IPS-20b (cell line): ENCODE measurements around the gene LIPT2.
"Not testable (repeated sequence)": the region's sequence is repeated elsewhere in the genome, so short reads cannot be mapped to it uniquely, and the experiment has no call there.

Source experiments
- H3K27ac ChIP-seq: one replicate; pipeline ENCODE4 v1.5.1; 2013; ENCODE audit warnings: low read length
- H3K27me3 ChIP-seq: 2 replicates; pipeline ENCODE4 v1.6.1; 2013; ENCODE audit warnings: mild to moderate bottlenecking, low read length, inconsistent platforms; ENCODE audit not compliant: insufficient read depth
- H3K36me3 ChIP-seq: 2 replicates; pipeline ENCODE4 v1.6.1; 2013; ENCODE audit warnings: low read depth, mild to moderate bottlenecking, inconsistent platforms, low read length, moderate library complexity; ENCODE audit not compliant: insufficient read depth
- H3K4me1 ChIP-seq: 2 replicates; pipeline ENCODE4 v1.6.1; 2013; ENCODE audit warnings: mild to moderate bottlenecking, control low read depth, inconsistent platforms, low read length, moderate library complexity; ENCODE audit not compliant: insufficient read depth
- H3K4me3 ChIP-seq: 2 replicates; pipeline ENCODE4 v1.5.1; 2013; ENCODE audit warnings: mild to moderate bottlenecking, low read length, inconsistent platforms
- H3K9ac ChIP-seq: 2 replicates; pipeline ENCODE4 v1.6.1; 2013; ENCODE audit warnings: low read depth, mild to moderate bottlenecking, inconsistent platforms, low read length, moderate library complexity
- H3K9me3 ChIP-seq: 2 replicates; pipeline ENCODE4 v1.6.1; 2013; ENCODE audit warnings: mild to moderate bottlenecking, low read depth, low read length, inconsistent platforms; ENCODE audit not compliant: insufficient read depth

LIPT2 gene

GRCh38 chr11:74492974-74493790, at the start of gene LIPT2:
LIPT2 (minus strand) TSS chr11:74493724; CDS start chr11:74493703, 21 bp downstream.
- H3K27me3 ChIP-seq, result no peaks in the 10 kb centered on the region
- H3K27ac ChIP-seq, result peak within 1 kb of the TSS; percentile 69
- no peaks in the 10 kb centered on the region; the same call in 1 of the 2 replicates for H3K36me3 ChIP-seq
- peak within 1 kb of the TSS; percentile 91 for H3K9ac ChIP-seq
- 0 out of 2 replicates have a peak, but pooled peaks cover 4% of the 10 kb centered on the region for H3K9me3 ChIP-seq
- H3K4me3 ChIP-seq, result peak within 1 kb of the TSS; percentile 77
- H3K4me1 ChIP-seq, result peaks cover 9% of the 10 kb centered on the region; the same call in 1 of the 2 replicates

- Histone ChIP-seq H3K27me3 (no peaks in the 10 kb centered on the region), H3K4me1 (no peaks in the 10 kb centered on the region)
Measured at GRCh38 chr11:74541466-74541865, 47.9 kb upstream of the LIPT2 start.

GRCh38 chr11:74540270-74540669, 46.7 kb upstream of the LIPT2 start:
- Histone ChIP-seq H3K27me3 (no peaks in the 10 kb centered on the region), H3K4me1 (no peaks in the 10 kb centered on the region), H3K36me3 (no peaks in the 10 kb centered on the region), H3K9ac (no peak overlapping the region), H3K4me3 (no peak overlapping the region), H3K27ac (no peak overlapping the region), H3K9me3 (peaks cover 30% of the 10 kb centered on the region)

More at GRCh38 chr11:74541466-74541865, 47.9 kb upstream of the LIPT2 start:
- Histone ChIP-seq H3K9ac (no peak overlapping the region), H3K4me3 (no peak overlapping the region), H3K27ac (no peak overlapping the region), H3K36me3 (no peaks in the 10 kb centered on the region), H3K9me3 (peaks cover 30% of the 10 kb centered on the region)

- no peaks in the 10 kb centered on the region for H3K36me3 ChIP-seq
Measured at GRCh38 chr11:74538680-74539079, 45.2 kb upstream of the LIPT2 start.

GRCh38 chr11:74535371-74536160, 42.0 kb upstream of the LIPT2 start:
- H3K4me3 ChIP-seq, result no peak overlapping the region
- H3K4me1 ChIP-seq, result peaks cover 5% of the 10 kb centered on the region; the same call in 1 of the 2 replicates
- no peak overlapping the region for H3K27ac ChIP-seq
- peaks cover 4% of the 10 kb centered on the region; the same call in 1 of the 2 replicates for H3K9me3 ChIP-seq
- no peak overlapping the region for H3K9ac ChIP-seq
- H3K27me3 ChIP-seq, result no peaks in the 10 kb centered on the region
- H3K36me3 ChIP-seq, result no peaks in the 10 kb centered on the region

More at GRCh38 chr11:74538680-74539079, 45.2 kb upstream of the LIPT2 start:
- H3K27ac ChIP-seq, result no peak overlapping the region
- H3K4me3 ChIP-seq, result no peak overlapping the region
- no peak overlapping the region for H3K9ac ChIP-seq
- peaks cover 23% of the 10 kb centered on the region for H3K9me3 ChIP-seq
- peaks cover 5% of the 10 kb centered on the region; the same call in 1 of the 2 replicates for H3K4me1 ChIP-seq
- no peaks in the 10 kb centered on the region for H3K27me3 ChIP-seq

- H3K9ac ChIP-seq, H3K4me3 ChIP-seq, H3K4me1 ChIP-seq, H3K27ac ChIP-seq, H3K9me3 ChIP-seq, H3K27me3 ChIP-seq, H3K36me3 ChIP-seq: not testable (repeated sequence)
Measured at GRCh38 chr11:74534946-74535275, 41.4 kb upstream of the LIPT2 start.

GRCh38 chr11:74534216-74534945, 40.9 kb upstream of the LIPT2 start:
- Histone ChIP-seq H3K4me1 (peaks cover 5% of the 10 kb centered on the region; the same call in 1 of the 2 replicates), H3K27ac (no peak overlapping the region), H3K27me3 (no peaks in the 10 kb centered on the region), H3K9ac (no peak overlapping the region), H3K9me3 (no peaks in the 10 kb centered on the region), H3K36me3 (no peaks in the 10 kb centered on the region), H3K4me3 (no peak overlapping the region)

- Histone ChIP-seq H3K4me1 (peaks cover 5% of the 10 kb centered on the region; the same call in 1 of the 2 replicates), H3K9me3 (no peaks in the 10 kb centered on the region), H3K9ac (no peak overlapping the region), H3K36me3 (no peaks in the 10 kb centered on the region), H3K4me3 (no peak overlapping the region), H3K27me3 (no peaks in the 10 kb centered on the region), H3K27ac (no peak overlapping the region)
Measured at GRCh38 chr11:74533421-74533820, 39.9 kb upstream of the LIPT2 start.

GRCh38 chr11:74532501-74533246, 39.1 kb upstream of the LIPT2 start:
- H3K27me3 ChIP-seq, result no peaks in the 10 kb centered on the region
- no peak overlapping the region for H3K27ac ChIP-seq

GRCh38 chr11:74524978-74525377, 31.5 kb upstream of the LIPT2 start:
- H3K4me3 ChIP-seq, result no peak overlapping the region
- H3K9ac ChIP-seq, result no peak overlapping the region
- H3K4me1 ChIP-seq, result no peaks in the 10 kb centered on the region
- no peaks in the 10 kb centered on the region for H3K27me3 ChIP-seq
- H3K27ac ChIP-seq, result no peak overlapping the region
- no peaks in the 10 kb centered on the region for H3K9me3 ChIP-seq
- no peaks in the 10 kb centered on the region for H3K36me3 ChIP-seq

More at GRCh38 chr11:74532501-74533246, 39.1 kb upstream of the LIPT2 start:
- peaks cover 5% of the 10 kb centered on the region; the same call in 1 of the 2 replicates for H3K4me1 ChIP-seq
- no peak overlapping the region for H3K9ac ChIP-seq
- H3K36me3 ChIP-seq, result no peaks in the 10 kb centered on the region
- H3K4me3 ChIP-seq, result no peak overlapping the region
- H3K9me3 ChIP-seq, result no peaks in the 10 kb centered on the region

- H3K4me3 ChIP-seq, result no peak overlapping the region
- no peaks in the 10 kb centered on the region for H3K36me3 ChIP-seq
- no peak overlapping the region for H3K27ac ChIP-seq
- no peak overlapping the region for H3K9ac ChIP-seq
- H3K27me3 ChIP-seq, result no peaks in the 10 kb centered on the region
- no peaks in the 10 kb centered on the region for H3K9me3 ChIP-seq
- H3K4me1 ChIP-seq, result no peaks in the 10 kb centered on the region
Measured at GRCh38 chr11:74524501-74524900, 31.0 kb upstream of the LIPT2 start.
